Kidney (tissue), 22 donors: ENCODE measurements around the gene CFAP70. TPM values are rescaled to one million over a fixed set of nuclear protein-coding genes. Genes with fewer than 3 reads are reported as not detected.

Source experiments
- DNase-seq, 5 donors: peaks; one replicate each; pipeline ENCODE4 v3.0.0-alpha.2; 2013 to 2020
- FAIRE-seq: peaks from 2 replicates; lab custom pipeline; 2012; peaks lifted over from hg19 to GRCh38; lab: Jason Lieb, UNC
- H3K27ac ChIP-seq, 2 donors: one replicate each; pipeline ENCODE4 v1.7.0; 2013; ENCODE audit warnings: low read depth in 2 of 2, low read length in 2 of 2, inconsistent platforms in 1 of 2
- H3K27me3 ChIP-seq: one replicate; pipeline ENCODE4 v1.7.1; 2013; ENCODE audit warnings: low read length, inconsistent platforms; ENCODE audit not compliant: control insufficient read depth, insufficient read depth
- H3K36me3 ChIP-seq, 3 donors: one replicate each; pipeline versions ENCODE4 v1.7.0 to v1.7.1; 2013; ENCODE audit warnings: low read length in 3 of 3, control low read depth in 1 of 3, inconsistent platforms in 1 of 3; ENCODE audit not compliant: insufficient read depth in 3 of 3, control insufficient read depth in 2 of 3
- H3K4me1 ChIP-seq, 3 donors: one replicate each; pipeline versions ENCODE4 v1.7.0 to v1.7.1; 2013; ENCODE audit warnings: low read length in 3 of 3, inconsistent platforms in 1 of 3, low read depth in 1 of 3; ENCODE audit not compliant: control insufficient read depth in 2 of 3, insufficient read depth in 2 of 3
- H3K4me3 ChIP-seq, 3 donors: one replicate each; pipeline versions ENCODE4 v1.7.0 to v1.8.1; 2013; ENCODE audit warnings: low read length in 3 of 3, control low read depth in 1 of 3, inconsistent platforms in 1 of 3
- H3K9ac ChIP-seq, 3 donors: one replicate each; pipeline versions ENCODE4 v1.7.0 to v1.7.1; 2013; ENCODE audit warnings: low read length in 3 of 3, control low read depth in 1 of 3, inconsistent platforms in 1 of 3
- H3K9me3 ChIP-seq, 3 donors: one replicate each; pipeline versions ENCODE4 v1.7.0 to v1.7.1; 2013; ENCODE audit warnings: low read length in 3 of 3, control low read depth in 1 of 3, inconsistent platforms in 1 of 3; ENCODE audit not compliant: control insufficient read depth in 2 of 3, insufficient read depth in 1 of 3
- CTCF ChIP-seq: IDR thresholded peaks from 3 replicates; pipeline ENCODE4 v1.5.1; 2012; ENCODE audit warnings: mild to moderate bottlenecking, moderate library complexity, borderline replicate concordance; ENCODE audit not compliant: insufficient read depth; ENCODE audit errors: extremely low read depth
- intact Hi-C: fragments of 100-400 bp; cut with DNase I; formaldehyde crosslinking; loops from one replicate; pipeline ENCODE4 v1.11.1; 2022
- long read RNA-seq, 10 donors: library from polyadenylated mRNA in 1 of 10; unstranded in 1 of 10; transcript quantifications; one replicate each; pipeline ENCODE4 v2.0.0 and lab custom pipeline, GENCODE V29; 2021 to 2026
- polyA plus RNA-seq: library from polyadenylated mRNA; stranded (reverse); fragments of 350-450 nt; fragmentation: Illumina TruSeq; extraction: RNeasy Lipid Tissue Mini Kit (QIAGEN cat#74804); gene quantifications from one replicate; pipeline ENCODE4 v1.2.3, GENCODE V29; 2014; ENCODE audit warnings: low read depth, low replicate concordance; ENCODE audit not compliant: insufficient read depth
- total RNA-seq: library from RNA; stranded (reverse); fragmentation: NEBNext Ultra II Directional; extraction: Animal tissue kit (Norgen Biotek cat#: 25700); gene quantifications from one replicate; pipeline ENCODE4 v1.2.1, GENCODE V29; 2021
- donor health status: control.
- donor health status: control.
- donor health status: control.
- donor health status: control.
- donor health status: control.
- donor health status: DM: yes; HTN: yes; CAD: no.
- donor health status: Normal renal cell carcinoma (clear cell type).

CFAP70 gene
- 6.0 TPM for total RNA-seq
- 8.7 TPM for polyA plus RNA-seq
- long read RNA-seq, donor 1, result 0 reads
- long read RNA-seq, donor 2, result 0 reads
- long read RNA-seq, donor 3, result 0 reads
- long read RNA-seq, donor 4, result 0 reads
- long read RNA-seq, donor 5, result 0 reads
- long read RNA-seq, donor 6, result 0 reads
- long read RNA-seq, donor 7, partial matches to known transcripts, result 2 of 7 reads
- long read RNA-seq, donor 7, other reads (novel, unspliced or antisense), result 5 of 7 reads
- long read RNA-seq, donor 8, result 0 reads
- long read RNA-seq, donor 9, result 0 reads
- long read RNA-seq, donor 10, result 0 reads

- FAIRE-seq (peak; percentile 88), DNase-seq (peak; percentile 96 to 99 (median 98))
- Histone ChIP-seq H3K9me3 (no peaks in the 10 kb centered on the region), H3K27ac (no peak within 1 kb of the TSS), H3K4me3 (peak within 1 kb of the TSS; percentile 85 to 92 (median 86)), H3K27me3 (no peaks in the 10 kb centered on the region), H3K36me3 (no peaks in the 10 kb centered on the region), H3K9ac (peak within 1 kb of the TSS; percentile 4 to 83 (median 65)), H3K4me1 (peaks cover 0 to 5% (median 3%) of the 10 kb centered on the region in 3 donors)
- TF ChIP-seq CTCF, result no peak
- intact Hi-C loops, result no loop called here
Observed at GRCh38 chr10:73358331-73359279, at the start of gene CFAP70. CFAP70 (minus strand) TSS chr10:73358864; CDS start chr10:73354796, 4,068 bp downstream.

DNA sequence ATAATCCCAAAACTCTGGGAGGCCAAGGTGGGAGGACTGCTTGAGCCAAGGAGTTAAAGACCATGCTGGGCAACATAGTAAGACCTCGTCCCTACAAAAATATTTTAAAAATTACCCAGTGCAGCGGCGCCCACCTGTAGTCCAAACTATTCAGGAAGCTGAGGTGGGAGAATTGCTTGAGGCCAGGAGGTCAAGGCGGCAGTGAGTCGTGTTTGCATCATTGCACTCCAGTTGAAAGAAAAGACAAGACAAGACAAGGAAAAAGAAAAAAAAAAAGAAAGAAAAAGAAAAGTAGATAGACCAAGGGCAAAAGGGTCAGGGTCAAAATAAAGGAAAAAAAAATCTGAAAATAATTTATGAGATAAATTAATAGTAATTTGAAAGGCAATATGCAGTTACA is 49.4 kb upstream of the CFAP70 start:
- intact Hi-C loops, result no loop called here
- H3K4me1 ChIP-seq, result no peaks in the 10 kb centered on the region

GRCh38 chr10:73407495-73407894 is 48.8 kb upstream of the CFAP70 start:
- Histone ChIP-seq H3K36me3 (no peaks in the 10 kb centered on the region), H3K9me3 (no peaks in the 10 kb centered on the region), H3K4me3 (no peak overlapping the region), H3K27me3 (no peaks in the 10 kb centered on the region), H3K4me1 (no peaks in the 10 kb centered on the region), H3K9ac (no peak overlapping the region), H3K27ac (no peak overlapping the region)
- DNase-seq, result no peak
- FAIRE-seq, result no peak
- no peak for TF ChIP-seq CTCF
- intact Hi-C loops, result no loop called here

More for the DNA sequence above, 49.4 kb upstream of the CFAP70 start:
- no peak overlapping the region for H3K4me3 ChIP-seq
- no peak for FAIRE-seq
- no peaks in the 10 kb centered on the region for H3K27me3 ChIP-seq
- no peak overlapping the region for H3K9ac ChIP-seq
- H3K36me3 ChIP-seq, result no peaks in the 10 kb centered on the region
- no peaks in the 10 kb centered on the region for H3K9me3 ChIP-seq
- DNase-seq, result peak in 1 of 5 donors; percentile 29
- TF ChIP-seq CTCF, result no peak
- no peak overlapping the region for H3K27ac ChIP-seq
